HepG2 (cell line): ENCODE results near the gene TBC1D22A.

ENCODE experiments used
- MAX ChIP-seq: IDR thresholded peaks from 2 replicates; pipeline ENCODE4 v1.6.1; 2012; ENCODE audit warnings: inconsistent platforms
- PHF20 ChIP-seq: sonication (generic); formaldehyde crosslinking; IDR thresholded peaks from 2 replicates; pipeline ENCODE4 v1.5.0; 2020; ENCODE audit warnings: mild to moderate bottlenecking, missing genetic modification reagents
- SP1 ChIP-seq, 2 experiments: fragments of 450-650 bp in 1 of 2; sonication (generic) in 1 of 2; formaldehyde crosslinking in 1 of 2; IDR thresholded peaks; 2 replicates each; pipeline versions ENCODE4 v1.4.0 to v1.6.1; 2016 to 2020; ENCODE audit warnings: missing genetic modification reagents in 1 of 2
- TF ChIP-seq, protein P1 (sequence below): sonication (generic); formaldehyde crosslinking; IDR thresholded peaks from 2 replicates; pipeline ENCODE4 v1.5.0; 2020; ENCODE audit warnings: mild to moderate bottlenecking, missing genetic modification reagents, moderate library complexity
- TF ChIP-seq, protein P2 (sequence below): sonication (generic); formaldehyde crosslinking; IDR thresholded peaks from 2 replicates; pipeline ENCODE4 v1.4.0; 2020; ENCODE audit warnings: missing genetic modification reagents

GRCh38 chr22:47173535-47174021, 411.1 kb downstream of the TBC1D22A start:
- TF ChIP-seq SP1 (IDR thresholded peaks at IDR 0.05) (no peak), SP1 (CRISPR knock-in tag; IDR thresholded peaks at IDR 0.05) (no peak), MAX (no peak), PHF20 (CRISPR knock-in tag) (no peak)
- TF ChIP-seq, protein P1, sequence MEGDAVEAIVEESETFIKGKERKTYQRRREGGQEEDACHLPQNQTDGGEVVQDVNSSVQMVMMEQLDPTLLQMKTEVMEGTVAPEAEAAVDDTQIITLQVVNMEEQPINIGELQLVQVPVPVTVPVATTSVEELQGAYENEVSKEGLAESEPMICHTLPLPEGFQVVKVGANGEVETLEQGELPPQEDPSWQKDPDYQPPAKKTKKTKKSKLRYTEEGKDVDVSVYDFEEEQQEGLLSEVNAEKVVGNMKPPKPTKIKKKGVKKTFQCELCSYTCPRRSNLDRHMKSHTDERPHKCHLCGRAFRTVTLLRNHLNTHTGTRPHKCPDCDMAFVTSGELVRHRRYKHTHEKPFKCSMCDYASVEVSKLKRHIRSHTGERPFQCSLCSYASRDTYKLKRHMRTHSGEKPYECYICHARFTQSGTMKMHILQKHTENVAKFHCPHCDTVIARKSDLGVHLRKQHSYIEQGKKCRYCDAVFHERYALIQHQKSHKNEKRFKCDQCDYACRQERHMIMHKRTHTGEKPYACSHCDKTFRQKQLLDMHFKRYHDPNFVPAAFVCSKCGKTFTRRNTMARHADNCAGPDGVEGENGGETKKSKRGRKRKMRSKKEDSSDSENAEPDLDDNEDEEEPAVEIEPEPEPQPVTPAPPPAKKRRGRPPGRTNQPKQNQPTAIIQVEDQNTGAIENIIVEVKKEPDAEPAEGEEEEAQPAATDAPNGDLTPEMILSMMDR: no peak
- TF ChIP-seq, protein P2, sequence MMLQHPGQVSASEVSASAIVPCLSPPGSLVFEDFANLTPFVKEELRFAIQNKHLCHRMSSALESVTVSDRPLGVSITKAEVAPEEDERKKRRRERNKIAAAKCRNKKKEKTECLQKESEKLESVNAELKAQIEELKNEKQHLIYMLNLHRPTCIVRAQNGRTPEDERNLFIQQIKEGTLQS (CRISPR knock-in tag): no peak
